Measurements from ENCODE around the gene NRGN. TPM values are rescaled to one million over a fixed set of nuclear protein-coding genes. Genes with fewer than 3 reads are reported as not detected.

The NRGN gene
- total RNA-seq, 1 experiment from 2014 or later, result 2.9 TPM

- TF ChIP-seq, protein P1, sequence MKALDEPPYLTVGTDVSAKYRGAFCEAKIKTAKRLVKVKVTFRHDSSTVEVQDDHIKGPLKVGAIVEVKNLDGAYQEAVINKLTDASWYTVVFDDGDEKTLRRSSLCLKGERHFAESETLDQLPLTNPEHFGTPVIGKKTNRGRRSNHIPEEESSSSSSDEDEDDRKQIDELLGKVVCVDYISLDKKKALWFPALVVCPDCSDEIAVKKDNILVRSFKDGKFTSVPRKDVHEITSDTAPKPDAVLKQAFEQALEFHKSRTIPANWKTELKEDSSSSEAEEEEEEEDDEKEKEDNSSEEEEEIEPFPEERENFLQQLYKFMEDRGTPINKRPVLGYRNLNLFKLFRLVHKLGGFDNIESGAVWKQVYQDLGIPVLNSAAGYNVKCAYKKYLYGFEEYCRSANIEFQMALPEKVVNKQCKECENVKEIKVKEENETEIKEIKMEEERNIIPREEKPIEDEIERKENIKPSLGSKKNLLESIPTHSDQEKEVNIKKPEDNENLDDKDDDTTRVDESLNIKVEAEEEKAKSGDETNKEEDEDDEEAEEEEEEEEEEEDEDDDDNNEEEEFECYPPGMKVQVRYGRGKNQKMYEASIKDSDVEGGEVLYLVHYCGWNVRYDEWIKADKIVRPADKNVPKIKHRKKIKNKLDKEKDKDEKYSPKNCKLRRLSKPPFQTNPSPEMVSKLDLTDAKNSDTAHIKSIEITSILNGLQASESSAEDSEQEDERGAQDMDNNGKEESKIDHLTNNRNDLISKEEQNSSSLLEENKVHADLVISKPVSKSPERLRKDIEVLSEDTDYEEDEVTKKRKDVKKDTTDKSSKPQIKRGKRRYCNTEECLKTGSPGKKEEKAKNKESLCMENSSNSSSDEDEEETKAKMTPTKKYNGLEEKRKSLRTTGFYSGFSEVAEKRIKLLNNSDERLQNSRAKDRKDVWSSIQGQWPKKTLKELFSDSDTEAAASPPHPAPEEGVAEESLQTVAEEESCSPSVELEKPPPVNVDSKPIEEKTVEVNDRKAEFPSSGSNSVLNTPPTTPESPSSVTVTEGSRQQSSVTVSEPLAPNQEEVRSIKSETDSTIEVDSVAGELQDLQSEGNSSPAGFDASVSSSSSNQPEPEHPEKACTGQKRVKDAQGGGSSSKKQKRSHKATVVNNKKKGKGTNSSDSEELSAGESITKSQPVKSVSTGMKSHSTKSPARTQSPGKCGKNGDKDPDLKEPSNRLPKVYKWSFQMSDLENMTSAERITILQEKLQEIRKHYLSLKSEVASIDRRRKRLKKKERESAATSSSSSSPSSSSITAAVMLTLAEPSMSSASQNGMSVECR (CRISPR knock-in tag; IDR thresholded peaks at IDR 0.05; ENCODE audit: borderline replicate concordance), result peak; percentile 61; the same call in 1 of the 2 replicates
- no peak for TF ChIP-seq TEAD4 (CRISPR knock-in tag; IDR thresholded peaks at IDR 0.05)
- no peak for TF ChIP-seq JAZF1 (CRISPR knock-in tag; IDR thresholded peaks at IDR 0.05)
- 0 out of 2 replicates have a peak, but pooled peaks have one; percentile 16 for TF ChIP-seq FOXP1 (CRISPR knock-in tag; IDR thresholded peaks at IDR 0.05; ENCODE audit: borderline replicate concordance)
- TF ChIP-seq, protein P2, sequence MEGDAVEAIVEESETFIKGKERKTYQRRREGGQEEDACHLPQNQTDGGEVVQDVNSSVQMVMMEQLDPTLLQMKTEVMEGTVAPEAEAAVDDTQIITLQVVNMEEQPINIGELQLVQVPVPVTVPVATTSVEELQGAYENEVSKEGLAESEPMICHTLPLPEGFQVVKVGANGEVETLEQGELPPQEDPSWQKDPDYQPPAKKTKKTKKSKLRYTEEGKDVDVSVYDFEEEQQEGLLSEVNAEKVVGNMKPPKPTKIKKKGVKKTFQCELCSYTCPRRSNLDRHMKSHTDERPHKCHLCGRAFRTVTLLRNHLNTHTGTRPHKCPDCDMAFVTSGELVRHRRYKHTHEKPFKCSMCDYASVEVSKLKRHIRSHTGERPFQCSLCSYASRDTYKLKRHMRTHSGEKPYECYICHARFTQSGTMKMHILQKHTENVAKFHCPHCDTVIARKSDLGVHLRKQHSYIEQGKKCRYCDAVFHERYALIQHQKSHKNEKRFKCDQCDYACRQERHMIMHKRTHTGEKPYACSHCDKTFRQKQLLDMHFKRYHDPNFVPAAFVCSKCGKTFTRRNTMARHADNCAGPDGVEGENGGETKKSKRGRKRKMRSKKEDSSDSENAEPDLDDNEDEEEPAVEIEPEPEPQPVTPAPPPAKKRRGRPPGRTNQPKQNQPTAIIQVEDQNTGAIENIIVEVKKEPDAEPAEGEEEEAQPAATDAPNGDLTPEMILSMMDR (IDR thresholded peaks at IDR 0.05), result peak; percentile 34; the same call in 1 of the 2 replicates
Observed at GRCh38 chr11:124746621-124747243, 7.0 kb downstream of the NRGN start (continued).

DNA sequence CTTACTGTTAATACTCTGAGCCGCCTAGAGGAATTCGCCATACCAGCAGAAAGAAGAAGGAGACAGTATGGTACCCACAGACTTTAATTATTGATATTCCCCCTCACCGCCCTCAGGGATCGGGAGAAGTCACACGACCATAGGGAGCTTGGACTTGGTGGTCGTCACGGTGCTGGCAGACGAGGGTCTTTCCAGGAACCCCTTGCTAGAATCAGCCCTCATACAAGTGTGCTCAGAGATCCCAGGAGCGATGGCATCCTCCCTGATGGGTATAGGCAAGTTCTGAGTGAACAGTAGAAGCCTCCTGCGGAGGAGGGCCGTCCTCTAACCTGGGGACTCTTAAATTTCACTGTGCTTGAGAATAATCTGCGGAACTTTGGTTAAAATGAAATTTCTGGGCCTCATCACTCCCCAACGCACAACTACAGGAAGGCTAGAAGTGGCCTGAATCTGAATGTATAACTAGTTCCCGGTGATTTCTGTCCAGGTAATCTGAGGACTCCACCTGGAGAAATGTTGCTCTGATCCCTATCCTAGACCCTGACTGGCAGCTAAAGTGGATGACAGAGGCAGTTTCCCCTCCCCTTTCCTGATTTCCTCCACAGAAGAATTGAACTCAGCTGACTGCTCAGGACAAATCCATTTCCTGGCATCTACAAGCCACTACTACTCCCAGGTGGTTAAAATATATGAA, 7.8 kb downstream of the NRGN start:
- Mint-ChIP-seq H3K36me3 (no peaks in the 10 kb centered on the region), H3K4me1 (peaks cover 40% of the 10 kb centered on the region), H3K4me3 (peak overlapping the region; percentile 89), H3K9me3 (no peaks in the 10 kb centered on the region), H3K27ac (no peak overlapping the region), H3K27me3 (ENCODE audit: low read depth) (peaks cover 100% of the 10 kb centered on the region)
- ChIA-PET CTCF (interaction anchor here (0.6 to 4.7 kb wide), 23 partner anchors 9 to 173 kb away, joined by 3 to 70 read pairs (median 11); partner anchors contain the start of genes ESAM, MSANTD2, SIAE and SPA17), POLR2A (interaction anchor here (1.3 kb wide), 1 partner anchor 53 kb away, joined by 6 read pairs; the partner anchor contains the start of gene MSANTD2)
- TF ChIP-seq NFE2L1 (CRISPR knock-in tag; IDR thresholded peaks at IDR 0.05), result no peak
- no peak for TF ChIP-seq ATF2 (CRISPR knock-in tag; IDR thresholded peaks at IDR 0.05; ENCODE audit: borderline replicate concordance, low read depth)
- TF ChIP-seq ZNF121 (CRISPR knock-in tag; IDR thresholded peaks at IDR 0.05), result no peak
- TF ChIP-seq NR1H2 (CRISPR knock-in tag; IDR thresholded peaks at IDR 0.05), result no peak
- no peak for TF ChIP-seq AR (CRISPR knock-in tag; IDR thresholded peaks at IDR 0.05)
- TF ChIP-seq OVOL2 (CRISPR knock-in tag; IDR thresholded peaks at IDR 0.05; ENCODE audit: borderline replicate concordance), result no peak
- no peak for TF ChIP-seq RORB (CRISPR knock-in tag; IDR thresholded peaks at IDR 0.05)
- TF ChIP-seq JUN (CRISPR knock-in tag; IDR thresholded peaks at IDR 0.05), result no peak
- TF ChIP-seq CREM (CRISPR knock-in tag; IDR thresholded peaks at IDR 0.05), result no peak
- TF ChIP-seq NR2C2 (CRISPR knock-in tag; IDR thresholded peaks at IDR 0.05), result no peak
- TF ChIP-seq TEAD4 (CRISPR knock-in tag; IDR thresholded peaks at IDR 0.05), result no peak
- no peak for TF ChIP-seq JAZF1 (CRISPR knock-in tag; IDR thresholded peaks at IDR 0.05)
- TF ChIP-seq IRF1 (CRISPR knock-in tag; IDR thresholded peaks at IDR 0.05), result no peak
- TF ChIP-seq, protein P2 (IDR thresholded peaks at IDR 0.05), result no peak
- no peak for TF ChIP-seq ZNF423 (CRISPR knock-in tag; IDR thresholded peaks at IDR 0.05)
- no peak for TF ChIP-seq FOXJ3 (CRISPR knock-in tag; IDR thresholded peaks at IDR 0.05; ENCODE audit: borderline replicate concordance)
- ATAC-seq, result no peak
- no peak for DNase-seq (ENCODE audit: low spot score)
